Keratinocyte (primary cell): Measurements from ENCODE around the gene SURF4. TPM values are rescaled to one million over a fixed set of nuclear protein-coding genes. Genes with fewer than 3 reads are reported as not detected.

Source experiments
- DNase-seq: peaks from one replicate; pipeline ENCODE4 v3.0.0-alpha.2; 2011; ENCODE audit warnings: low read depth, missing footprints, low spot score
- FAIRE-seq: peaks from 2 replicates; lab custom pipeline; 2011; peaks lifted over from hg19 to GRCh38; lab: Jason Lieb, UNC
- H2AFZ ChIP-seq: 2 replicates; pipeline ENCODE4 v1.6.0; 2012; ENCODE audit warnings: low read length, control low read depth, inconsistent platforms; ENCODE audit not compliant: control insufficient read depth
- H3K27ac ChIP-seq: 2 replicates; pipeline ENCODE4 v1.5.1; 2011; ENCODE audit warnings: low read length; ENCODE audit not compliant: control insufficient read depth, insufficient read depth
- H3K27me3 ChIP-seq: 3 replicates; pipeline ENCODE4 v1.6.0; 2011; ENCODE audit warnings: low read length; ENCODE audit not compliant: control insufficient read depth, insufficient read depth; ENCODE audit errors: extremely low read depth
- H3K36me3 ChIP-seq, 2 experiments: 2 replicates in 1 of 2; 3 replicates in 1 of 2; pipeline ENCODE4 v1.5.1; 2011; ENCODE audit warnings: low read length in 2 of 2, mild to moderate bottlenecking in 1 of 2; ENCODE audit not compliant: control insufficient read depth in 2 of 2, insufficient read depth in 2 of 2; ENCODE audit errors: extremely low read depth in 1 of 2
- H3K4me1 ChIP-seq: 3 replicates; pipeline ENCODE4 v1.5.1; 2011; ENCODE audit warnings: low read length; ENCODE audit not compliant: control insufficient read depth, insufficient read depth; ENCODE audit errors: extremely low read depth
- H3K4me2 ChIP-seq: 3 replicates; pipeline ENCODE4 v1.6.0; 2011; ENCODE audit warnings: low read depth, low read length; ENCODE audit not compliant: control insufficient read depth, insufficient read depth; ENCODE audit errors: extremely low read depth
- H3K4me3 ChIP-seq, 3 experiments: fragments of 200-600 bp in 1 of 3; sonication (generic) in 1 of 3; 2 replicates in 2 of 3; 3 replicates in 1 of 3; pipeline ENCODE4 v1.5.1; 2011 to 2016; ENCODE audit warnings: low read length in 3 of 3, mild to moderate bottlenecking in 3 of 3, control low read depth in 2 of 3, inconsistent platforms in 1 of 3, low read depth in 1 of 3, mixed read lengths in 1 of 3, mixed run types in 1 of 3, moderate library complexity in 1 of 3; ENCODE audit not compliant: control insufficient read depth in 2 of 3, insufficient read depth in 2 of 3; ENCODE audit errors: extremely low read depth in 1 of 3
- H3K79me2 ChIP-seq: 2 replicates; pipeline ENCODE4 v1.6.0; 2012; ENCODE audit warnings: low read length; ENCODE audit not compliant: control insufficient read depth, insufficient read depth
- H3K9ac ChIP-seq: 3 replicates; pipeline ENCODE4 v1.6.0; 2011; ENCODE audit warnings: low read length; ENCODE audit not compliant: control insufficient read depth, insufficient read depth; ENCODE audit errors: extremely low read depth
- H3K9me1 ChIP-seq: 3 replicates; pipeline ENCODE4 v1.6.0; 2011; ENCODE audit warnings: low read length; ENCODE audit not compliant: control insufficient read depth, insufficient read depth; ENCODE audit errors: extremely low read depth
- H3K9me3 ChIP-seq: 2 replicates; pipeline ENCODE4 v1.5.1; 2012; ENCODE audit warnings: low read depth, low read length; ENCODE audit not compliant: control insufficient read depth
- H4K20me1 ChIP-seq: 3 replicates; pipeline ENCODE4 v1.6.0; 2011; ENCODE audit warnings: low read length; ENCODE audit not compliant: control insufficient read depth, insufficient read depth; ENCODE audit errors: extremely low read depth
- EZH2 ChIP-seq: IDR thresholded peaks from one replicate; pipeline ENCODE4 v1.6.1; 2012; ENCODE audit warnings: inconsistent platforms, mild to moderate bottlenecking, low read length, moderate library complexity
- dilution Hi-C: fragments of 300-500 bp; cut with MboI; formaldehyde crosslinking; loops from one replicate; pipeline ENCODE4 v1.7.0; 2020; ENCODE audit warnings: low sequenced_read_pairs; ENCODE audit not compliant: extremely low pct_ligation_motif_present
- polyA plus RNA-seq, 5 experiments: library from polyadenylated mRNA; depleted of rRNA in 3 of 5; stranded (reverse) in 3 of 5; stranded (forward) in 1 of 5; unstranded in 1 of 5; fragments of >200 nt; gene quantifications; 1 replicate in 1 of 5; 2 replicates in 3 of 5; 3 replicates in 1 of 5; pipeline versions ENCODE4 v1.2.1 to v1.2.3, GENCODE V29; 2011 to 2012; ENCODE audit warnings: missing spikeins in 2 of 5, low read depth in 1 of 5, low replicate concordance in 1 of 5
- TF ChIP-seq, protein P1 (sequence below), 3 experiments: IDR thresholded peaks in 1 of 3; conservative IDR thresholded peaks in 1 of 3; optimal IDR thresholded peaks in 1 of 3; 2 replicates in 2 of 3; 3 replicates in 1 of 3; pipeline versions ENCODE3 to v1.5.1; 2011; ENCODE audit warnings: low read length in 3 of 3, mild to moderate bottlenecking in 3 of 3, moderate library complexity in 2 of 3, control low read depth in 1 of 3, inconsistent platforms in 1 of 3; ENCODE audit not compliant: insufficient read depth in 2 of 3; ENCODE audit errors: extremely low read depth in 1 of 3

The SURF4 gene
- polyA plus RNA-seq, 1 donor (not counting 4 experiments of a cell fraction or from before 2014, with no cell fraction given), result 153 TPM

DNA sequence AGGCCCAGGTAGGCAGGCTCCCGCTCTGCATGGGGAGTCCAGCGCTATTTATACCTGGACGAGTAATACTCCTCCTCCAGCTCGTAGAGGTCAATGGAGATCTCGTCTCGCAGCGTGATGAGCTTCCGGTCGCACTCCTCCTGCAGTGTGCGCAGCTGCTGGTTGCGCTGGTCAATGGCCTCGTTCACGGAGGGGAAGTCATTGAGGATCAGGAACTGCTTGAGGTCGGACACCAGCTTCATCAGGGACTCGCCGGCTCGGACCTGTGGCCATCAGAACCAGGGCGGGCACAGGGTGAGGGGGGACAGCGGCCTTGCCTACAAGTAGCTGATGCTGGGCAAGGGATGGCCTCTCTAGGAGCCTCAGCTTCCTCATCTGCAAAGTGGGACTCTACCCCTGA is 31.8 kb downstream of the SURF4 start:
- dilution Hi-C loops, result no loop called here
- FAIRE-seq, result no peak

DNA sequence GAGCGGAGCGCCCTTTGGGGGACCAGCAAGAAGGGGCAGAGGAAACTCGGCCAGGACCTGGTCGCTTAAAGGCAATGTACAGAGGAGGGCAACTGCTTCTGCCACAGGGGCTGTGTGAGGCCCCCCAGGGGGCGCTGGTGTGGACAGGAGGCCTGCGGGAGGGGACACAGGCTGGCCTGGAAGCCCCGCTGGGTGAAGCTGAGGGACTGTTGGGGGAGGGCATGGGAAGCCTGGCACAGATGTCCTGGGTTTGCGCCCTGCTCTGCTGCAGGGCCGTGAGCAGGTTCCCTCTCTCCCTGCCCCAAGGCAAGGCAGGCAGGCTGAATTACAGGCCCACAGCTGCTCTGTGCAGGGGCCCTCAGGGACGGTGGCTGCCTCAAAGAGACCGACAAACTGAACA is 33.3 kb downstream of the SURF4 start:
- DNase-seq (no peak), FAIRE-seq (no peak)
- Histone ChIP-seq H3K9ac (no peak overlapping the region), H3K4me2 (no peak overlapping the region), H3K4me3 (no peak overlapping the region), H3K27ac (no peak overlapping the region), H3K9me3 (no peaks in the 10 kb centered on the region), H3K27me3 (no peaks in the 10 kb centered on the region), H4K20me1 (peaks cover 3% of the 10 kb centered on the region), H3K36me3 (peaks cover 45 to 56% of the 10 kb centered on the region in 2 experiments), H3K4me1 (peaks cover 7% of the 10 kb centered on the region), H2AFZ (no peak overlapping the region), H3K79me2 (peaks cover 22% of the 10 kb centered on the region), H3K9me1 (no peaks in the 10 kb centered on the region)
- dilution Hi-C loops, result no loop called here
- TF ChIP-seq, protein P1, sequence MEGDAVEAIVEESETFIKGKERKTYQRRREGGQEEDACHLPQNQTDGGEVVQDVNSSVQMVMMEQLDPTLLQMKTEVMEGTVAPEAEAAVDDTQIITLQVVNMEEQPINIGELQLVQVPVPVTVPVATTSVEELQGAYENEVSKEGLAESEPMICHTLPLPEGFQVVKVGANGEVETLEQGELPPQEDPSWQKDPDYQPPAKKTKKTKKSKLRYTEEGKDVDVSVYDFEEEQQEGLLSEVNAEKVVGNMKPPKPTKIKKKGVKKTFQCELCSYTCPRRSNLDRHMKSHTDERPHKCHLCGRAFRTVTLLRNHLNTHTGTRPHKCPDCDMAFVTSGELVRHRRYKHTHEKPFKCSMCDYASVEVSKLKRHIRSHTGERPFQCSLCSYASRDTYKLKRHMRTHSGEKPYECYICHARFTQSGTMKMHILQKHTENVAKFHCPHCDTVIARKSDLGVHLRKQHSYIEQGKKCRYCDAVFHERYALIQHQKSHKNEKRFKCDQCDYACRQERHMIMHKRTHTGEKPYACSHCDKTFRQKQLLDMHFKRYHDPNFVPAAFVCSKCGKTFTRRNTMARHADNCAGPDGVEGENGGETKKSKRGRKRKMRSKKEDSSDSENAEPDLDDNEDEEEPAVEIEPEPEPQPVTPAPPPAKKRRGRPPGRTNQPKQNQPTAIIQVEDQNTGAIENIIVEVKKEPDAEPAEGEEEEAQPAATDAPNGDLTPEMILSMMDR (optimal IDR thresholded peaks at IDR 0.05 in 1 of 3, IDR thresholded peaks at IDR 0.05 in 1 of 3, conservative IDR thresholded peaks at IDR 0.05 in 1 of 3; ENCODE audit: extremely low read depth in 1 of 3, insufficient read depth in 2 of 3, low read length in 3 of 3), result no peak

More for the DNA sequence above, 31.8 kb downstream of the SURF4 start:
- no peak overlapping the region for H3K9ac ChIP-seq
- H2AFZ ChIP-seq, result no peak overlapping the region
- no peaks in the 10 kb centered on the region for H3K27me3 ChIP-seq
- no peak overlapping the region for H3K4me2 ChIP-seq
- no peaks in the 10 kb centered on the region for H3K9me3 ChIP-seq
- DNase-seq, result no peak
- no peak overlapping the region for H3K27ac ChIP-seq
- peaks cover 8% of the 10 kb centered on the region for H3K4me1 ChIP-seq
- peaks cover 33% of the 10 kb centered on the region for H3K79me2 ChIP-seq
- TF ChIP-seq EZH2, result no peak
- TF ChIP-seq, protein P1 (optimal IDR thresholded peaks at IDR 0.05 in 1 of 3, IDR thresholded peaks at IDR 0.05 in 1 of 3, conservative IDR thresholded peaks at IDR 0.05 in 1 of 3; ENCODE audit: extremely low read depth in 1 of 3, insufficient read depth in 2 of 3, low read length in 3 of 3), result no peak
- H4K20me1 ChIP-seq, result peaks cover 3% of the 10 kb centered on the region
- H3K9me1 ChIP-seq, result no peaks in the 10 kb centered on the region
- H3K4me3 ChIP-seq, result no peak overlapping the region
- peaks cover 44 to 60% of the 10 kb centered on the region in 2 experiments for H3K36me3 ChIP-seq
